HEK293 (cell line): ENCODE results near the gene KRTAP10-6.

Source experiments
- CTCF ChIP-seq: fragments of 450-650 bp; formaldehyde crosslinking; IDR thresholded peaks from 2 replicates; pipeline ENCODE4 v1.5.1; 2016; ENCODE audit warnings: missing biosample characterization, missing genetic modification characterization
- HOXA7 ChIP-seq: sonication (generic); formaldehyde crosslinking; IDR thresholded peaks from 2 replicates; pipeline ENCODE4 v1.8.1; 2022; ENCODE audit warnings: missing genetic modification reagents, borderline replicate concordance
- REST ChIP-seq: fragments of 450-650 bp; formaldehyde crosslinking; IDR thresholded peaks from 2 replicates; pipeline ENCODE4 v1.5.1; 2016; ENCODE audit warnings: missing biosample characterization, missing genetic modification characterization
- SALL2 ChIP-seq: fragments of 450-650 bp; formaldehyde crosslinking; IDR thresholded peaks from 2 replicates; pipeline ENCODE4 v1.5.0; 2017; ENCODE audit warnings: missing biosample characterization, mild to moderate bottlenecking, missing genetic modification characterization, borderline replicate concordance
- YY1 ChIP-seq: fragments of 450-650 bp; formaldehyde crosslinking; IDR thresholded peaks from 2 replicates; pipeline ENCODE4 v1.5.1; 2018; ENCODE audit warnings: missing biosample characterization, missing genetic modification characterization
- ZBTB10 ChIP-seq: fragments of 450-650 bp; formaldehyde crosslinking; IDR thresholded peaks from 2 replicates; pipeline ENCODE4 v1.5.1; 2016; ENCODE audit warnings: missing biosample characterization, missing genetic modification characterization
- ZBTB17 ChIP-seq: fragments of 450-650 bp; formaldehyde crosslinking; IDR thresholded peaks from 2 replicates; pipeline ENCODE4 v1.5.1; 2016; ENCODE audit warnings: missing biosample characterization, missing genetic modification characterization
- ZBTB21 ChIP-seq: fragments of 450-650 bp; formaldehyde crosslinking; IDR thresholded peaks from 2 replicates; pipeline ENCODE4 v1.5.1; 2017; ENCODE audit warnings: missing biosample characterization, missing genetic modification characterization
- ZBTB6 ChIP-seq: fragments of 450-650 bp; formaldehyde crosslinking; IDR thresholded peaks from 2 replicates; pipeline ENCODE4 v1.5.1; 2017; ENCODE audit warnings: missing biosample characterization, missing genetic modification characterization
- ZNF660 ChIP-seq: fragments of 450-650 bp; IDR thresholded peaks from 2 replicates; pipeline ENCODE4 v1.5.1; 2018; ENCODE audit warnings: missing biosample characterization, mild to moderate bottlenecking, missing genetic modification characterization
- ZNF747 ChIP-seq: fragments of 450-650 bp; formaldehyde crosslinking; IDR thresholded peaks from 2 replicates; pipeline ENCODE4 v1.5.1; 2016; ENCODE audit warnings: missing biosample characterization, missing genetic modification characterization
- ZNF837 ChIP-seq: fragments of 450-650 bp; formaldehyde crosslinking; IDR thresholded peaks from 2 replicates; pipeline ENCODE4 v1.5.1; 2016; ENCODE audit warnings: missing biosample characterization, missing genetic modification characterization
- ZSCAN18 ChIP-seq: fragments of 450-650 bp; formaldehyde crosslinking; IDR thresholded peaks from 2 replicates; pipeline ENCODE4 v1.5.1; 2016; ENCODE audit warnings: missing biosample characterization, missing genetic modification characterization
- ZSCAN5A ChIP-seq: fragments of 450-650 bp; formaldehyde crosslinking; IDR thresholded peaks from 2 replicates; pipeline ENCODE4 v1.5.1; 2016; ENCODE audit warnings: missing biosample characterization, missing genetic modification characterization

- TF ChIP-seq ZSCAN18 (no peak), HOXA7 (CRISPR knock-in tag) (no peak), ZNF747 (no peak), ZBTB17 (no peak), CTCF (tag by site-specific recombination) (no peak), YY1 (tag by site-specific recombination) (no peak), ZSCAN5A (tag by site-specific recombination) (no peak), ZBTB10 (tag by site-specific recombination) (no peak), SALL2 (tag by site-specific recombination) (no peak), REST (tag by site-specific recombination) (no peak), ZBTB21 (tag by site-specific recombination) (no peak), ZNF837 (tag by site-specific recombination) (no peak), ZBTB6 (tag by site-specific recombination) (no peak), ZNF660 (no peak)
These were observed 19.8 kb upstream of the KRTAP10-6 start, which contains the start of gene KRTAP10-8 for GRCh38 chr21:44612029-44612486.
